ENCODE results near the gene RNF114.
A peak's percentile ranks its signal among the peaks of the same experiment; 100 is the strongest.

Gene RNF114

DNA sequence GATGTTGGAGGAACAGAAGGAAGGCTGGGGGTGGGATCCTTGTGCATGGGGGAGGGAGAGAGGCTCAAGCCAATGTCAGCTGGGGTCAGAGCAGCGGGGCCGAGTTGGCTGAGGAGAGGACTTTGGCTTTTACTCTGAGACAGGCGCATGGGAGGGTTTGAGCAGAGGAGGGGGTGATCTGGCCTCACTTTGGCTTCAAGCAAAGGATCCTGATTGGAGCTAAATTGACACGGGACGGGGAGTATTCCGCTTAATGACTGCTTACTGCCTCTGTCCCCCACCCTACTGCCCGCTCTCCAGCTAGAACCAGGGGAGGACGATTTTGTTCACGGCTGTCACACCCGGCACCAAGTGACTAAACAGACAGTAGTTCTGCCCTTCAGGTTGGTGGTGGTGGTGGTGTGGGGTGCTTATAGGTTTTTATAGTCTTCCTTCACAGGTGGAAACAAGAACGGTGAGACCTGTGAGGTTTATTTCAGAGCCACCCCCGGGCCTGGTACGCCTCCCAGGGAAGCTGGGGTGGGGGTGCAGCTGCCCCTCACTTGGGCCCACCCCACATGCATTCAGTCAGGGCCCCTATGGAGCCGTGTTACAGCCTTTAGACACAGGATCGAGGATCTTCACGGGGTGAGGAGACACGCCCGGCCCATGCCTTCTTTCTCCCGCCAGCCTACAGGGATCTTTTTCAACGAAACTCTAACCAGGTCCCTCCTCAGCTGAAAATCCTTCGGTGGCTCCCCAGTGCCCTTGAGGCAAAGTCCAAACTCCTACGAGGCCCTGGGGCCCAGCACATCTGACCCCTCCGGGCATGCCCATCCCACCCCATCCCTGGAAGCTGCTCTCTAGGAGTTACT lies 45.2 kb downstream of the RNF114 start:
- H3K4me1 Mint-ChIP-seq, result peaks cover 22% of the 10 kb centered on the region
- no peak overlapping the region for H3K27ac Mint-ChIP-seq
- H3K9me3 Mint-ChIP-seq, result no peaks in the 10 kb centered on the region
- DNase-seq (ENCODE audit: low spot score in 2 of 2), result no peak
- H3K4me3 Mint-ChIP-seq, result peak overlapping the region; percentile 66
- no peak for ATAC-seq
- peaks cover 7% of the 10 kb centered on the region for H3K36me3 Mint-ChIP-seq

DNA sequence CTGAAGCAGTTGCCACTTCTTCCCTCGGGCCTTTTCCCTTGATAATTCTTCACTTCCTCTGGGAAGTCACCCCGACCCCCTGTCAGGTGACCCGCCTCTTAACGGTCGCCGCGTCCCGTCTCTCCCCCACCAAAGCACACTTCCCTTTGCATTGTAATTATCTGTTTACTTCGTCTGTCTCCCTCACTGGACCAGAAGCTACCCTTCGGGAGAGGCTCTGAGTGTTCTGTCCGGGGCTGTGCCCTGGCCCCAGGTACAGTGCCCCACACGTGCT lies 45.8 kb downstream of the RNF114 start:
- no peaks in the 10 kb centered on the region for H3K9me3 Mint-ChIP-seq
- peaks cover 22% of the 10 kb centered on the region for H3K4me1 Mint-ChIP-seq
- H3K36me3 Mint-ChIP-seq, result peaks cover 7% of the 10 kb centered on the region
- ATAC-seq, result no peak
- DNase-seq (ENCODE audit: low spot score in 2 of 2), result no peak
- H3K4me3 Mint-ChIP-seq, result peak overlapping the region; percentile 66
- H3K27ac Mint-ChIP-seq, result no peak overlapping the region

GRCh38 chr20:49982346-49983122 lies 46.3 kb downstream of the RNF114 start, which contains the start of gene SNAI1:
TSS of gene SNAI1 (plus strand) at chr20:49982980. CDS start at chr20:49983060, 80 bp downstream.
- Mint-ChIP-seq H3K4me3 (peak within 1 kb of the TSS; percentile 66), H3K9me3 (no peaks in the 10 kb centered on the region), H3K27ac (peak within 1 kb of the TSS; percentile 84), H3K4me1 (peaks cover 22% of the 10 kb centered on the region), H3K36me3 (peaks cover 7% of the 10 kb centered on the region)
- ATAC-seq (peak; percentile 89), DNase-seq (ENCODE audit: low spot score in 2 of 2) (peak; percentile 68 to 83)

- Mint-ChIP-seq H3K4me3 (peak overlapping the region; percentile 66), H3K27ac (peak overlapping the region; percentile 84)
Observed at GRCh38 chr20:49983123-49983847, 47.1 kb downstream of the RNF114 start.

GRCh38 chr20:49983848-49984408 lies 47.7 kb downstream of the RNF114 start:
- DNase-seq (ENCODE audit: low spot score in 2 of 2) (no peak), ATAC-seq (no peak)

More at GRCh38 chr20:49983123-49983847, 47.1 kb downstream of the RNF114 start:
- ATAC-seq, result peak; percentile 3
- Mint-ChIP-seq H3K36me3 (peaks cover 7% of the 10 kb centered on the region), H3K4me1 (peaks cover 22% of the 10 kb centered on the region), H3K9me3 (no peaks in the 10 kb centered on the region)
- DNase-seq (ENCODE audit: low spot score in 2 of 2), result no peak

DNA sequence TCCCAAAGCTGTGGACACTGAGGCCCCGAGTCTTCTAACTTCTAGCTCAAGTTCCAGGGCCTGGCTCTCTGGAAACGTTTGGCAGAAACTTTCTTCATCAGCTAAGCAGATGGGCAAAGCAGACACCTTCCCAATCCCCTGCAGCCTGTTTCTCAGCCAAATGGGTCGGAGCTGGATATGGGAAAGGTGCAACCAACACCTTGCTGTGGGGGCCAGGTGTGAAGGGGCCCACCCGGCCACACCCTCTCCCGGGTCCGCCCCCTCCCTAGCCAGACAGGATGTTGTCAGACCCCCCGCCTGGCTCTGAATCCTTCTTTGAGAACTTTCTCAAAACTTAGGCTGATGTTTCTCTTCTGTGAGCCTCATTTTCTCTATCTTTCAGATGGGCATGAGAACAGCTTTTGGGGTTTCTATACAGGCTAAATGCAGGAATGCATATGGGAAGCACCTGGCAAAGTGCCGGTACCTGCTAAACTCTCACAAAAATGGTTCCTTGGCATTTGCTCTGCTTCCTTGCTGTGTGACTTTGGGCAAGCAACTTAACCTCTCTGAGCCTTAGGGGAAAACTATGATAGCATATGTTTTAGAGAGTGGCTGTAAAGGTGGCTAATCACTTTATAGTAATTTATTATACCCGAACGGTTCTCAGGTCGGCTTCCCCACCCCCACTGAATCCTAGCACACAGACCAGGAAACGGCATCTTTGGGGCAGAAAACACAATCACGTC lies 48.4 kb downstream of the RNF114 start:
- no peaks in the 10 kb centered on the region for H3K9me3 Mint-ChIP-seq
- peaks cover 7% of the 10 kb centered on the region for H3K36me3 Mint-ChIP-seq
- H3K4me3 Mint-ChIP-seq, result peak overlapping the region; percentile 66
- H3K27ac Mint-ChIP-seq, result peak overlapping the region; percentile 84
- ATAC-seq, result no peak
- H3K4me1 Mint-ChIP-seq, result peaks cover 22% of the 10 kb centered on the region
- no peak for DNase-seq (ENCODE audit: low spot score in 2 of 2)

More at GRCh38 chr20:49983848-49984408, 47.7 kb downstream of the RNF114 start:
- H3K36me3 Mint-ChIP-seq, result peaks cover 7% of the 10 kb centered on the region
- no peaks in the 10 kb centered on the region for H3K9me3 Mint-ChIP-seq
- H3K27ac Mint-ChIP-seq, result peak overlapping the region; percentile 84
- H3K4me3 Mint-ChIP-seq, result peak overlapping the region; percentile 66
- H3K4me1 Mint-ChIP-seq, result peaks cover 22% of the 10 kb centered on the region

DNA sequence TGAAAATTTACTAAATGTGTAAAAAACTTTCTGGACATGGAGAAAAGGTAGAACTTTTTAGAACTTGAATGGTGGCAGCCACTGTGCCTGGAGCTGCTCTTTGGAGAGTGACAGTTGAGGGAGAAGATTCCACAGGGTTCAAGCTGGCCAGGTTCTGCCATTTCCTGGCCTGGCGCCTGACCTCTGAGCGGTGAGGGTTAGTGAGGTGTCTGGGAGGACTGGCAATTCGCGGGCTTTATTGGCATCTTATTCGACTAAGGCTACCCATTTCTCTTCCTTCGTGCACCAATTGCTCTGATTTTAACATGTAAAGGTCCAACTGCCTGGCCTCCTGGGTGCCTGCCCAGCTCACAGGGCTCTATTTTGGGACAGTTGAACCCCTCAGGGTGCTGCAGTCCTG lies 49.0 kb downstream of the RNF114 start:
- no peak overlapping the region for H3K4me3 Mint-ChIP-seq
- H3K9me3 Mint-ChIP-seq, result no peaks in the 10 kb centered on the region
- H3K36me3 Mint-ChIP-seq, result peaks cover 7% of the 10 kb centered on the region
- H3K4me1 Mint-ChIP-seq, result peaks cover 22% of the 10 kb centered on the region
- ATAC-seq (no peak), DNase-seq (ENCODE audit: low spot score in 2 of 2) (no peak)
- H3K27ac Mint-ChIP-seq, result no peak overlapping the region

DNA sequence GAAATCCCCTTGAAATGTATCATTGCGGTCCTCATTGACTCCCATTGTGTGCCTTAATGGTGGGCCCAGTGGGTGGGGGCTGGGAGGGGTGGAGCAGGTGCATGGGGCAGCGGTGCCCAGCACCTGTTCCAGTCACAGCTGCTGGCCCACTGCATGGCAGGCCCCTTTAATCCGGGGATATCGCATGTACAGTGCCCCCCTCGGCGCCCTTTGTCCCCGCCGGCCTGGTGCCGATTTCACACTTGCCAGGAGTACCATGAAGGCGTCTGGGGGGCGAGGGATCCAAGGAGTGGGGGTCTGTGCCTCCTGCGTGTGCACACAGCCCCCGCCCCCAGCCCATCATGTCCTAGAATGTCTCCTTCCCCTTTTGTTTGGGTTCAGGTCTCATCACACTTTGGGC lies 49.4 kb downstream of the RNF114 start:
- peaks cover 7% of the 10 kb centered on the region for H3K36me3 Mint-ChIP-seq
- peaks cover 22% of the 10 kb centered on the region for H3K4me1 Mint-ChIP-seq
- H3K27ac Mint-ChIP-seq, result no peak overlapping the region
- DNase-seq (ENCODE audit: low spot score in 2 of 2), result no peak
- H3K4me3 Mint-ChIP-seq, result no peak overlapping the region
- no peaks in the 10 kb centered on the region for H3K9me3 Mint-ChIP-seq
- ATAC-seq, result no peak

- Mint-ChIP-seq H3K9me3 (no peaks in the 10 kb centered on the region), H3K27ac (no peak overlapping the region), H3K36me3 (peaks cover 7% of the 10 kb centered on the region), H3K4me1 (peaks cover 22% of the 10 kb centered on the region), H3K4me3 (no peak overlapping the region)
- ATAC-seq, result no peak
- no peak for DNase-seq (ENCODE audit: low spot score in 2 of 2)
Observed at GRCh38 chr20:49986049-49986448, 49.9 kb downstream of the RNF114 start.

DNA sequence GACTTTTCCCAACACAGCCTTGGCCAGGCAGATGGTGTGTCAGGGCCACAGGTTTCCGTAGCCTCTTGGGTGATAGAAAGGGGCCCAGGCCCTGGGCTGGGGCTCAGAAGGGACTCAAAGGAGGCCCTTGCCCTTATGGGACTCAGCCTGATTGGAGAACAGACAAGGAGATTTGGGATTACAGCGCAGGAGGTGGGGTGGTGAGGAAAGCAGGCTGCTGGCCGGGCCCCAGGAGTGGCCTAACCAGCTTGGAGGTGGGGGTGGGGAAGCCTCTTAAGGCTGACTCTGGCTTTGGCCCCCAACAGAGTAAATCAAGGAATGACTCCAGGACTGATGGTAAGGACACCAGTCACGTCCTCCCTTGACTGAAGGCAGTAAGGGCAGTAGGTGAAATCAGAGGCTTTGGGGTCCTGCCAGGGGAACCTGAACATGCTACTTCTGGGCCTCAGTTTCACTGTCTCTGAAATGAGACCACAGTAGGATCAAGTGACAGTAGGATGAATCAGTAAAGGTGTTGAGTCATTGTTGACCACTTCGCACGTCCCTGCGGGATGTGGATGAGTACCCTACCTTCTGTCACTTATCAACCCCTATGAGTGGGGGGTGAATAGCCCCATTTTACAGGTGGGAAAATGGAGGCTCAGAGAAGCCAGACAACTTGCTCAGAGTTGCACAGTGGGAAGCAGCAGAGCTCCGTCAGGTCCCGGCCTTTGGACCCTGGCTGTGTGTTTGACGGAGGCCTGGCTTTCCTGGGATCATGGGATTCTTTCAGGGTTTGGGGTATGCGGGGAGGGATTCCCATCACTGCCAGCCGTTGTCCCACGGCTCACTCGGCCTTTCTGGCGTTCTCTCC lies 51.0 kb downstream of the RNF114 start:
- ATAC-seq, result peak; percentile 17
- no peak for DNase-seq (ENCODE audit: low spot score in 2 of 2)
- Mint-ChIP-seq H3K4me1 (peaks cover 16% of the 10 kb centered on the region), H3K27ac (no peak overlapping the region), H3K4me3 (no peak overlapping the region), H3K36me3 (peaks cover 7% of the 10 kb centered on the region), H3K9me3 (no peaks in the 10 kb centered on the region)

GRCh38 chr20:49987868-49988690 lies 51.9 kb downstream of the RNF114 start:
- Mint-ChIP-seq H3K4me1 (peaks cover 12% of the 10 kb centered on the region), H3K9me3 (no peaks in the 10 kb centered on the region), H3K36me3 (peaks cover 4% of the 10 kb centered on the region), H3K27ac (no peak overlapping the region), H3K4me3 (no peak overlapping the region)
- ATAC-seq, result no peak
- no peak for DNase-seq (ENCODE audit: low spot score in 2 of 2)

DNA sequence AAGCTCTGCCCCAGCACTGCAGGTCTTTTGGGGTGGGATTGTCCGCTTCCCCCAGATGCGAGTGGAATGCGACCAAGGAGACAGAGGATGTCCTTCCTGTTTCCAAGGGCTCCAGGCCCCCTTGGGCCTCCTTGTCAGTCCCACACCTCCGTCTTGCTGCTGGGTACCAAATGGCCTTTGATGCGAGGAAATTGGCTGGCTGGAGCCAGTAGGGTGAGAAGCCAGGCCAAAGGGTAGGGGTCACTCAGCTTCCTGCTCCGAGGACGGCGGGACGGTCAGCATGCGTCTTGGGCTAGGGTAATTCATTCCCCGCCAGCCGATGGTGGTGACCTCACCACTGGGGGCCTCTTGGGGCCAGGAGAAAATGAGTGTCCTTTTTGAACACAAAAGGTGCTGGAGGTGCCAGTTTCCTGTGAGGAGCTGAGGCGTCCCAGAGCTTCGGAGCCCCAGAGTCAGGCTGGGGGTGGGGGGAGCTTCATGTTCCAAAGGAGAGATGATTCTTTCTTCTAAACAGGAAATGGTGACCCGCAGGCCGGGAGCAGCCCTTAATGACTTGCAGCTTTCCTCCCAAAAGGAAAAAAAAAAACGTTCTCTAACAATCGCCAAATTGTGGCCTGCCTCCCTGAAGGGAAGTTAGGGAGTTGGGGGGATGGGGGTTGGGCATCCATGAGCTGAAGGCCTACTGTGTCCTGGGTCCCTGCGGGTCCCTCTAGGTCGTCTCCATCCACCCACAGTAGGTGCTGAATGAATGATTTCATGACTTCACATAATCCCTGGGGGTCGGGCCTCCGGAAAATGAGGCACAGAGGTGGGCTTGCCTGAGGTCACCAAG lies 53.3 kb downstream of the RNF114 start:
- Mint-ChIP-seq H3K27ac (no peak overlapping the region), H3K4me3 (no peak overlapping the region), H3K9me3 (no peaks in the 10 kb centered on the region), H3K36me3 (no peaks in the 10 kb centered on the region), H3K4me1 (no peaks in the 10 kb centered on the region)
- DNase-seq (ENCODE audit: low spot score in 2 of 2) (no peak), ATAC-seq (no peak)
